H1 (cell line): Measurements from ENCODE around the gene HNRNPAB. TPM values are rescaled to one million over a fixed set of nuclear protein-coding genes. Genes with fewer than 3 reads are reported as not detected.

Experiments
- CTCF ChIA-PET: fragments of 300-600 bp; sonication (Branson Sonifier 250); formaldehyde crosslinking; loops from one replicate; lab custom pipeline; 2021; ENCODE audit not compliant: partially characterized antibody; lab: Charles Lee
- POLR2A ChIA-PET: fragments of 300-600 bp; sonication (Branson Sonifier 250); formaldehyde crosslinking; loops from one replicate; lab custom pipeline; 2021; ENCODE audit warnings: inconsistent platforms; ENCODE audit not compliant: partially characterized antibody; lab: Charles Lee
- DNase-seq, 2 experiments: peaks; one replicate each; pipeline versions ENCODE4 v3.0.0 to v3.0.0-alpha.2; 2010 to 2022; ENCODE audit warnings: low spot score in 2 of 2, low read depth in 1 of 2, mixed read lengths in 1 of 2
- FAIRE-seq: peaks from 2 replicates; lab custom pipeline; 2011; peaks lifted over from hg19 to GRCh38; lab: Jason Lieb, UNC
- H2AFZ ChIP-seq: 2 replicates; pipeline ENCODE4 v1.8.1; 2012; ENCODE audit warnings: low read length, inconsistent platforms
- H2AK5ac ChIP-seq: 2 replicates; pipeline ENCODE4 v1.6.1; 2013; ENCODE audit warnings: low read depth, low read length
- H2BK120ac ChIP-seq: replicated peaks from 2 replicates; pipeline ENCODE3; 2013; ENCODE audit warnings: low read depth, low read length, inconsistent platforms
- H2BK12ac ChIP-seq: 2 replicates; pipeline ENCODE4 v1.6.1; 2013; ENCODE audit warnings: low read depth, low read length
- H2BK15ac ChIP-seq: 2 replicates; pipeline ENCODE4 v1.6.1; 2013; ENCODE audit warnings: low read length
- H2BK20ac ChIP-seq: 2 replicates; pipeline ENCODE4 v1.6.1; 2013; ENCODE audit warnings: low read length
- H2BK5ac ChIP-seq: 2 replicates; pipeline ENCODE4 v1.6.1; 2013; ENCODE audit warnings: low read depth, low read length
- H3K14ac ChIP-seq: 2 replicates; pipeline ENCODE4 v1.6.1; 2013; ENCODE audit warnings: inconsistent platforms; ENCODE audit not compliant: insufficient read length
- H3K18ac ChIP-seq: 2 replicates; pipeline ENCODE4 v1.6.1; 2013; ENCODE audit warnings: low read length; ENCODE audit errors: extremely low read depth
- H3K23ac ChIP-seq: 2 replicates; pipeline ENCODE4 v1.6.1; 2013; ENCODE audit warnings: inconsistent platforms; ENCODE audit not compliant: insufficient read length
- H3K23me2 ChIP-seq: 2 replicates; pipeline ENCODE4 v1.6.1; 2013; ENCODE audit warnings: low read depth, low read length
- H3K27ac ChIP-seq: 2 replicates; pipeline ENCODE4 v1.6.1; 2011; ENCODE audit warnings: low read depth, low read length, inconsistent platforms
- H3K27me3 ChIP-seq, 4 experiments: replicated peaks in 1 of 4; 1 replicate in 1 of 4; 2 replicates in 3 of 4; pipeline versions ENCODE4 v1.6.1 to v1.8.1; 2011 to 2013; ENCODE audit warnings: low read length in 3 of 4, mild to moderate bottlenecking in 3 of 4, inconsistent platforms in 2 of 4, mixed read lengths in 2 of 4, moderate library complexity in 1 of 4; ENCODE audit not compliant: control insufficient read depth in 3 of 4, insufficient read depth in 3 of 4; ENCODE audit errors: extremely low read depth in 1 of 4
- H3K36me3 ChIP-seq, 4 experiments: 2 replicates each; pipeline versions ENCODE4 v1.6.1 to v1.8.1; 2011 to 2013; ENCODE audit warnings: mild to moderate bottlenecking in 4 of 4, low read length in 3 of 4, moderate library complexity in 2 of 4, control low read depth in 1 of 4, inconsistent platforms in 1 of 4; ENCODE audit not compliant: insufficient read depth in 4 of 4, control insufficient read depth in 2 of 4
- H3K4ac ChIP-seq: replicated peaks from 2 replicates; pipeline ENCODE3; 2013; ENCODE audit warnings: low read length, low read depth, mixed read lengths, inconsistent platforms; ENCODE audit not compliant: insufficient read length
- H3K4me1 ChIP-seq, 4 experiments: replicated peaks in 1 of 4; 1 replicate in 1 of 4; 2 replicates in 3 of 4; pipeline versions ENCODE4 v1.6.1 to v1.8.1; 2011 to 2013; ENCODE audit warnings: low read length in 3 of 4, inconsistent platforms in 2 of 4, mixed read lengths in 1 of 4; ENCODE audit not compliant: insufficient read depth in 4 of 4, control insufficient read depth in 3 of 4
- H3K4me2 ChIP-seq, 2 experiments: 2 replicates each; pipeline versions ENCODE4 v1.6.1 to v1.8.1; 2011 to 2013; ENCODE audit warnings: low read depth in 2 of 2, low read length in 2 of 2, control low read depth in 1 of 2, inconsistent platforms in 1 of 2, mild to moderate bottlenecking in 1 of 2; ENCODE audit not compliant: insufficient read depth in 1 of 2
- H3K4me3 ChIP-seq, 4 experiments: fragments of 200-600, 300-600 bp in 1 of 4; sonication (generic), shearing (Covaris generic), sonication (Bioruptor Twin) in 1 of 4; 2 replicates each; pipeline versions ENCODE4 v1.5.1 to v1.8.1; 2011 to 2016; ENCODE audit warnings: low read length in 4 of 4, low read depth in 3 of 4, control low read depth in 2 of 4, inconsistent platforms in 2 of 4, mild to moderate bottlenecking in 2 of 4, mixed read lengths in 1 of 4, moderate library complexity in 1 of 4; ENCODE audit not compliant: insufficient read depth in 2 of 4; ENCODE audit errors: extremely low read depth in 1 of 4
- H3K56ac ChIP-seq: replicated peaks from 2 replicates; pipeline ENCODE3; 2013; ENCODE audit warnings: low read depth, mild to moderate bottlenecking, mixed read lengths, low read length, inconsistent platforms; ENCODE audit not compliant: insufficient read length
- H3K79me1 ChIP-seq: 2 replicates; pipeline ENCODE4 v1.6.1; 2013; ENCODE audit warnings: low read depth, low read length, control low read depth
- H3K79me2 ChIP-seq, 2 experiments: 2 replicates each; pipeline versions ENCODE4 v1.6.1 to v1.8.1; 2012 to 2013; ENCODE audit warnings: low read length in 2 of 2, mild to moderate bottlenecking in 2 of 2, inconsistent platforms in 1 of 2; ENCODE audit not compliant: insufficient read depth in 2 of 2, control insufficient read depth in 1 of 2
- H3K9ac ChIP-seq, 4 experiments: replicated peaks in 1 of 4; 1 replicate in 1 of 4; 2 replicates in 3 of 4; pipeline versions ENCODE4 v1.6.1 to v1.8.1; 2011 to 2013; ENCODE audit warnings: low read depth in 3 of 4, low read length in 3 of 4, control low read depth in 2 of 4, mild to moderate bottlenecking in 2 of 4, moderate library complexity in 2 of 4, inconsistent platforms in 1 of 4; ENCODE audit errors: extremely low read depth in 1 of 4
- H3K9me3 ChIP-seq, 2 experiments: 2 replicates each; pipeline versions ENCODE4 v1.6.1 to v1.8.1; 2012 to 2013; ENCODE audit warnings: mild to moderate bottlenecking in 2 of 2, moderate library complexity in 2 of 2, control low read depth in 1 of 2, inconsistent platforms in 1 of 2, low read depth in 1 of 2, low read length in 1 of 2, mixed read lengths in 1 of 2; ENCODE audit not compliant: insufficient read depth in 2 of 2
- H4K20me1 ChIP-seq, 2 experiments: replicated peaks in 1 of 2; 2 replicates each; pipeline versions ENCODE3 to v1.8.1; 2011 to 2013; ENCODE audit warnings: inconsistent platforms in 2 of 2, low read length in 2 of 2, mild to moderate bottlenecking in 1 of 2; ENCODE audit not compliant: insufficient read depth in 2 of 2, control insufficient read depth in 1 of 2
- H4K5ac ChIP-seq: 2 replicates; pipeline ENCODE4 v1.6.1; 2013; ENCODE audit warnings: low read length, low read depth, mixed read lengths, inconsistent platforms; ENCODE audit not compliant: insufficient read length
- H4K8ac ChIP-seq: 2 replicates; pipeline ENCODE4 v1.8.0; 2013; ENCODE audit warnings: mild to moderate bottlenecking, moderate library complexity, low read length, inconsistent platforms; ENCODE audit not compliant: insufficient read depth; ENCODE audit errors: extremely low read depth
- H4K91ac ChIP-seq: replicated peaks from 2 replicates; pipeline ENCODE3; 2013; ENCODE audit warnings: low read length, mixed read lengths, inconsistent platforms; ENCODE audit not compliant: insufficient read length
- BRCA1 ChIP-seq: IDR thresholded peaks from 2 replicates; pipeline ENCODE4 v1.6.1; 2012; ENCODE audit warnings: low read depth, low read length, improper control_type of control experiment
- EGR1 ChIP-seq: IDR thresholded peaks from 2 replicates; pipeline ENCODE4 v1.6.1; 2011; ENCODE audit warnings: low read depth, low read length, borderline replicate concordance
- TAF7 ChIP-seq: optimal IDR thresholded peaks from 2 replicates; pipeline ENCODE3; 2011; ENCODE audit warnings: low read depth, mild to moderate bottlenecking, inconsistent platforms, low read length, moderate library complexity, borderline replicate concordance
- WGBS, 2 experiments: shearing (Covaris generic) in 1 of 2; methylation state at CpG; one replicate each; pipeline versions ENCODE4 v1.1.6 to v1.1.7; 2013 to 2015; ENCODE audit warnings: low lambda C conversion rate in 2 of 2, mixed read lengths in 2 of 2, inconsistent platforms in 1 of 2, low coverage in 1 of 2, missing lambda C conversion rate in 1 of 2; ENCODE audit not compliant: insufficient replicate concordance in 2 of 2, insufficient coverage in 1 of 2, insufficient read length in 1 of 2; ENCODE audit errors: extremely low coverage in 1 of 2, missing lambda C conversion rate in 1 of 2; 5-methylcytosine and 5-hydroxymethylcytosine counted together
- polyA plus RNA-seq, 7 experiments: library from polyadenylated mRNA; depleted of rRNA in 3 of 7; stranded (reverse) in 5 of 7; unstranded in 2 of 7; fragments of >200 nt in 5 of 7; fragments of 200-250 nt in 2 of 7; gene quantifications; 1 replicate in 5 of 7; 2 replicates in 1 of 7; 4 replicates in 1 of 7; pipeline versions ENCODE4 v1.2.1 to v1.2.3, GENCODE V29; 2011 to 2013; ENCODE audit warnings: missing spikeins in 2 of 7, mixed read lengths in 2 of 7
- total RNA-seq: library from RNA; stranded (reverse); fragmentation: NEBNext Ultra II Directional; extraction: Animal tissue kit (Norgen Biotek cat#: 25700); gene quantifications from 2 replicates; pipeline ENCODE4 v1.2.1, GENCODE V29; 2021

HNRNPAB gene
- total and polyA plus RNA-seq, 2 of the 8 experiments (the other 6 are each of a cell fraction or from before 2014, with no cell fraction given): 373 to 563 TPM

DNA sequence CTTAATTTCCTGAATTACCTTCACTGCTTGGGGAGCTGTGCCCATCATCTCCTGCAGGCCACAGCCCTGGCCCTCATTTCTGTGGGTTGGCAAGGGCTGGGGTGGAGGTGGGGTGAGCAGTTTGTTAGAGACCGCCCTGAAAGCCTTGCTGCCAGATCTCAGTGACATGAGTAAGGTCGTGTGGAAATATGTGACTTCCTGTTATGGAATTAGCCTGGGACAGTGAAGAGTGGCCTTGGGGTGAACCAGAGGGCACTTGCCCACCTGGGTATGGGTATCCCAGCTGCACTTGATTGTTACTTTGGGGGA, 2.5 kb upstream of the HNRNPAB start:
- no peak overlapping the region for H4K91ac ChIP-seq
- no peak overlapping the region for H4K5ac ChIP-seq
- H3K4ac ChIP-seq: no peak overlapping the region
- no peak for FAIRE-seq
- H3K56ac ChIP-seq: no peak overlapping the region
- H3K4me1 ChIP-seq: peaks cover 0 to 10% (median 4%) of the 10 kb centered on the region in 4 experiments; a peak in 5 of 7 replicates
- H3K27me3 ChIP-seq: no peaks in the 10 kb centered on the region
- no peak overlapping the region for H2BK15ac ChIP-seq
- H3K9ac ChIP-seq: no peak overlapping the region
- H3K23ac ChIP-seq: no peak overlapping the region
- H4K8ac ChIP-seq: no peak overlapping the region; the same call in 1 of the 2 replicates
- CTCF ChIA-PET: interaction anchor here (0.7 to 2.9 kb wide), 9 partner anchors 9 to 127 kb away, joined by 3 to 16 read pairs (median 3); no protein-coding TSS in a partner anchor
- no peak overlapping the region for H3K4me3 ChIP-seq
- peaks cover 8 to 17% (median 14%) of the 10 kb centered on the region in 4 experiments; a peak in 7 of 8 replicates for H3K36me3 ChIP-seq
- H3K27ac ChIP-seq: no peak overlapping the region
- peaks cover 4% of the 10 kb centered on the region for H3K79me1 ChIP-seq
- POLR2A ChIA-PET: interaction anchor here (1.2 to 38.5 kb wide), 6 partner anchors 1 to 49 kb away, joined by 3 to 985 read pairs (median 8); partner anchors contain the start of genes GMCL2, HNRNPAB, NHP2 and PHYKPL
- no peak overlapping the region for H2BK120ac ChIP-seq
- H2BK12ac ChIP-seq: no peak overlapping the region
- DNase-seq: no peak
- H3K14ac ChIP-seq: no peak overlapping the region
- peaks cover 24 to 26% of the 10 kb centered on the region in 2 experiments for H3K79me2 ChIP-seq
- no peak overlapping the region for H3K4me2 ChIP-seq
- H2BK5ac ChIP-seq: no peak overlapping the region
- WGBS, 2 experiments: 85% methylated on average over 2 of the region's 2 CpGs; no CpG with 5 or more reads in 1 of the 2 experiments
- H3K18ac ChIP-seq: no peak overlapping the region
- no peak overlapping the region for H2BK20ac ChIP-seq
- peaks cover 16% of the 10 kb centered on the region in 2 experiments for H4K20me1 ChIP-seq
- H3K23me2 ChIP-seq: peaks cover 4% of the 10 kb centered on the region
- no peak overlapping the region for H2AFZ ChIP-seq
- H2AK5ac ChIP-seq: no peak overlapping the region
- H3K9me3 ChIP-seq: no peaks in the 10 kb centered on the region
- TF ChIP-seq EGR1: no peak
- no peak for TF ChIP-seq TAF7
- no peak for TF ChIP-seq BRCA1
